NCI-H1092 (cell line): ENCODE results near the gene CHM.
"Not testable (repeated sequence)": the region's sequence is repeated elsewhere in the genome, so short reads cannot be mapped to it uniquely, and the experiment has no call there.

ENCODE experiments used
- DNase-seq: peaks from one replicate; lab custom pipeline; 2025; lab: John Stamatoyannopoulos, UW

Gene CHM

GRCh38 chrX:86047174-86047935 lies at the start of gene CHM:
CHM (minus strand) TSS chrX:86047558; CDS start chrX:86047532, 26 bp downstream.
- no peak for DNase-seq

GRCh38 chrX:86078650-86079049 lies 31.3 kb upstream of the CHM start:
- no peak for DNase-seq

- no peak for DNase-seq
These were observed 19.6 kb upstream of the CHM start for GRCh38 chrX:86066998-86067397.

DNA sequence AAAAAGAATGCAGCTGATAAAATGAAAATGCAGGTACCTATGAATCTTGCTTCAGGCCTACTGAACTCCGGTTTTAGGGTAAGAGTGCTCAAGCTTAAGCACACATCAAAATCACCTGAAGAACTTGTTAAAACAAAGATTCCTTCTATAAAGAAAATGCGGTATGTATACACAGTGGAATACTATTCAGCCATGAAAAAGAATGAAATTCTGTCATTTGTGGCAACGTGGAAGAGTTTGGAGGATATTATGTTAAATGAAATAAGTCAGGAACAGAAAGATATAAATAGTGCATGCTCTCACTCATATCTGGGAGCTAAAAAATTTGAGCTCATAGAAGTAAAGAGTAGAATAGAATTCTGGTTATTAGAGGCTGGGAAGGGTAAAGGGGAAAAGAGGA lies 14.0 kb upstream of the CHM start:
- DNase-seq, result no peak

DNA sequence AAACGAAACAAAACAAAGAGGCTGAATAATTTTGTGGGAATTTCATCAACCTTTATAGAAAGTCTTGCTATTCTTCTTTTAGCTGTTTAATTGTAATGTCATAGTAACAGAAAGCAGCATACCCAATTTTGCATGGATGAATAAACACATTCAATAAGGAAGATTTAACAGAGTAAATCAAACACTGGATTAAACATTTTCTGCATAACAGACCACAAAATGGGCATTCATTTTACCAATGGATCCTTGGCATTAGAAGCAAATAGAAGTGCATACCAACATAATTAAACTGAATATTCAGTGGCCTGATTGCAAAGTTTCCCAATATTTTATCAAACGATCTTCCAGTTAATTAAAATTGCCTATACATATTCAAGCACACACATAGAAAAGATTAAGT lies 4.4 kb upstream of the CHM start:
- no peak for DNase-seq

- DNase-seq, result no peak
These were observed 550 bp upstream of the CHM start for GRCh38 chrX:86047936-86048280.

GRCh38 chrX:86044216-86044615 lies 3.1 kb downstream of the CHM start:
- DNase-seq, result no peak

- DNase-seq, result no peak
These were observed 7.5 kb downstream of the CHM start for GRCh38 chrX:86039625-86040568.

DNA sequence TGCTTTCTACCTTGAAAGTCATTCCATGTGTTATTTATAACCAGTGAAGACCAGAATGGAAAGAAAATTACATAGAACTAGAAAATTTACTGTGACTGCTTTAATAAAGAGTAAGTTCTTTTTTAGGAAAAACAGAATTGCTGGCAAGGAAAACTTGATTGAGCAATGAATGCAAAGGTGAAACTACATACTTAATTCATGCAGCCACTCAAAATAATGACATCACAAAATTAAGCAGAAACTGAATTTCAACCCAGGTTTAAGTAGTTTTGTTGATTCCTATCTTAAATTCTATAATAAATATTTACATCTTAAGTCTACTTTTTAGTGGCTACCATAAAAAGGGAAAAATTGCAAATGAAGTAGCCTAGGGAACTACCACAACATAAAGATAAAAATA lies 14.0 kb downstream of the CHM start:
- no peak for DNase-seq

GRCh38 chrX:86028681-86029080 lies 18.7 kb downstream of the CHM start:
- DNase-seq, result no peak

DNA sequence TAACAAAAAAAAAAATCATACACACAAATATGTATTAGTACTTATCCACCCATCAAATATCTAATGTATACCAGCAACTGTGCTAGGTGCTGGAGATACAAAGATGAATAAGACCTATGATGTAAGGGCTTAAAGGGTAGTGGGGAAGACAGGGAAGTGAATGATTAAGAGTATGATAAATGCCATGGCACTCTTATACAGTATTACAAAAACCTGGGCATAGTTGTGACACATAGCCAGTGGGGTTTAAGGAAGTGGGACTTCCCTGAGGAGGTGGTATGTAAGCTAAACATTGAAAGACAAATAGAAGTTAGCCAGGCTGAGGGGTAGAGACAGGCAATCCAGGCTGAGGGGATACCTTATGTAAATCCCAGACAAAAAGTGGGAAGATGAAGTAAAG lies 23.5 kb downstream of the CHM start:
- DNase-seq, result no peak

GRCh38 chrX:86021652-86022289 lies 25.6 kb downstream of the CHM start:
- no peak for DNase-seq

DNA sequence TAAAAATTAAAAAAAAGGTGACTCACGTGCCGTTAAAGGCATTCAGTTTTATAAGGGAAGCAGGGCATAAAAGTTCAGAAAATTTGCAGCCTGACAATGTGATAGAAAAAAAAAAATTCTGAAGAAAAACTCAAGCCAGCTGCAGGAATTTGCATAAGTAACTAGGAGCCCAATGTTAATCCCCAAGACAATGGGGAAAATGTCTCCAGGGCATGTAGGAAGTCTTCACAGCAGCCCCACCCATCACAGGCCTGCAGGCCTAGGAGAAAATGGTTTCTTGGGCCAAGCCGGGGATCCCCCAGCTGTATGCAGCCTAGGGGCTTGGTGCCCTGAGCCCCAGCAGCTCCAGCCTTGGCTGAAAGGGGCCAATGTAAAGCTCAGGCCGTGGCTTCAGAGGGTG lies 31.2 kb downstream of the CHM start:
- DNase-seq, result no peak

DNA sequence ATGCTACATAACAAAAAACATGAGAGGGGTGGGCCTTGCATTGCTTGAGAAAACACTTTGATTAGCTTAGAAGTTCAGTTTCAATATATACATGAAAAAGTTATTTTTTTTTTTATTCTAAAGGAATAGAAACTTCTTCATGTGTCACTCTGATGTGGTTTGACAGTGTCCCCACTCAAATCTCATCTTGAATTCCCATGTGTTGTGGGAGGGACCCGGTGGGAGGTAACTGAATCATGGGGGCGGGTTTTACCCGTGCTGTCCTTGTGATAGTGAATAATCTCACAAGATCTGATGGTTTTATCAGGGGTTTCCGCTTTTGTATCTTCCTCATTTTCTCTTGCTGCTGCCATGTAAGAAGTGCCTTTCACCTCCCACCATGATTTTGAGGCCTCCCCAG lies 32.4 kb downstream of the CHM start:
- not testable (repeated sequence) for DNase-seq

DNA sequence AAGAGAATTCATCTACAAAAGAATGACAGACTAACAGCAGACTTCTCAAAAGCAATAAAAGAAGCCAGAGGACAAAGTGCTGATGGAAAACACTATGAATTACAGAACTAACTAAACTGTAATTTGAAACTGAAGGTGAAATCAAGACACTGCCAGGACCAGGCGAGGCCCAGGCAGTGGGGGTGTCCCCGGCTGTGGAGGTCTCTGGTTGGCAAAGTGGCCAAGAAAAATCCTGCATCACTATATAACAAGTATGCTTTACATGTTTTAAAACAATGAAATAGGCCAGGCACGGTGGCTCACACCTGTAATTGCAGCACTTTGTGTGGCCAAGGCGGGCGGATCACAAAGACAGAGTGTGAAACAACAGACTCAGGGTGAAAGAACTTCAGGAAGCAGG lies 32.9 kb downstream of the CHM start:
- DNase-seq, result no peak

DNA sequence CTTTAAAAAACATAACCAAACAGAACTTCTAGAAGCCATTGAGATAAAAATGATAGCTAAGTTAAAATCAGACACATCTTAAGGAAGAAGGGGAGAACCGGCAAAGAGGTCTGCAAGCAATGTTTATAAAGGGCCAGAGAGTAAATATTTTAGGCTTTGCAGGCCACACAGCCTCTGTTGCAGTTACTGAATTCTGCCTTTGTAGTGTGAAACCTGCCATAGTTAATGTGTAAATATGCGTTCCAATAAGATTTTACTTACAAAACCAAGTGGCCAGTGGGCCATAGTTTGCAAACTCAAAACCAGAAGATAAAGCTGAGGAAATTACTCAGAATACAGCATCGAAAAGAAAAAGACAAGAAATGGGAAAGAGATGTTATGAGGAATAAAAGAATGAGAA lies 33.6 kb downstream of the CHM start:
- no peak for DNase-seq

- no peak for DNase-seq
These were observed 35.2 kb downstream of the CHM start for GRCh38 chrX:86012188-86012587.

- not testable (repeated sequence) for DNase-seq
These were observed 37.6 kb downstream of the CHM start for GRCh38 chrX:86009803-86010202.

DNA sequence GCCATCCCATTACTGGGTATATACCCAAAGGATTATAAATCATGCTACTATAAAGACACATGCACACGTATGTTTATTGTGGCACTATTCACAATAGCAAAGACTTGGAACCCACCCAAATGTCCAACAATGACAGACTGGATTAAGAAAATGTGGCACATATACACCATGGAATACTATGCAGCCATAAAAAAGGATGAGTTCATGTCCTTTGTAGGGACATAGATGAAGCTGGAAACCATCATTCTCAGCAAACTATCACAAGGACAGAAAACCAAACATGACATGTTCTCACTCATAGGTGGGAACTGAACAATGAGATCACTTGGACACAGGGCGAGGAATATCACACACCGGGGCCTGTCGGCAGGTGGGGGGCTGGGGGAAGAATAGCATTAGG lies 39.5 kb downstream of the CHM start:
- not testable (repeated sequence) for DNase-seq

DNA sequence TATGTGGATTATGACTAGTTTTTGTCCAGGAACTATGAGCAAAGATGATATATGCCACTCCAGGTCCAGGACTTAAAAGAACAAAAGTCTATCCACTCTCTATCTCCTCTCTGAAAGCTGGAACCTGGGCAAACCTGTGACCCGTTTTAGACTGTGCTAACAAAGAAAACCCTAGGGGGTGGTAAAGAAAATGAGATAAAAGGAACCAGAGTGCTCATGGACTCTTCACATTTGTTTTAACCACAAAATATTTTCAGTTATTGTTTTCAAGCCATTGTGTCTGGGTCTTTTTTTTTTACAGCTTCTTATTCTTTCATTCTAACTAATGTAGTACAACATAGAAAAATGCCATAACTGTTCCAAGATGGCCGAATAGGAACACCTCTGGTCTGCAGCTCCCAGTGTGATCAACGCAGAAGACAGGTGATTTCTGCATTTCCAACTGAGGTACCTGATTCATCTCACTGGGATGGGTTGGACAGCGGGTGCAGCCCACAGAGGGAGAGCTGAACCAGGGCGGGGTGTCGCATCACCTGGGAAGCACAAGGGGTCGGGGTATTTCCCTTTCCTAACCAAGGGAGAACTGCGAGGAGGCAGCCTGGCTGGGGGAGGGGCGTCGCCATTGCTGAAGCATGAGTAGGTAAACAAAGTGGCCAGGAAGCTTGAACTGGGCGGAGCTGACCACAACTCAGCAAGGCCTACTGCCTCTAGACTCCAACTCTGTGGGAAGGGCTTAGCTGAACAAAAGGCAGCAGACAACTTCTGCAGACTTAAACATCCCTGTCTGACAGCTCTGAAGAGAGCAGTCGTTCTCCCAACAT lies 45.1 kb downstream of the CHM start:
- DNase-seq, result no peak

- no peak for DNase-seq
These were observed 48.4 kb downstream of the CHM start for GRCh38 chrX:85998954-85999353.

DNA sequence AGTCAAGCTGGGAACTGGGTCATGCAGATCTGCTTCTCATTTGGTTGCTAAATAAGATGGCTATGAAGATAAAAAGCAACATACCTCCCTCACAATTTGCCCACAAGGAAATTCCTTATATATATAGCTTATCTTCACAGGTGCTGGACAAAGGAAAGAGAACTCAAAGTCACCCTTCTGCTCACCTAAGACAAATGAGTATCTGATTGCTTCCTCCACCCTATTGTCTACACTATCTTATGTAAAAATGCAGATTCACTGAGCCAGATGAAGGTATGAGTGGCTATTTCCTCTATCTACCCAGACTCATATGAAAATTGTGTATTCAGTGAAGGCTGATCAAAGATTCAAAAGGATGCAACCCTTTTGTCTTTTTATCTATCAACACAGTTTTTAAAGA lies 50.8 kb downstream of the CHM start:
- no peak for DNase-seq
